IMR-90 (cell line): ENCODE measurements around the gene LOXL3. TPM values are rescaled to one million over a fixed set of nuclear protein-coding genes. Genes with fewer than 3 reads are reported as not detected.

Experiments
- ATAC-seq: fragments of 200-7000 bp; cut with Tn5 transposase; 2 replicates; pipeline ENCODE4 v1.9.1; 2020; ENCODE audit warnings: low read depth, mild to moderate bottlenecking, moderate library complexity
- BruUV-seq: library from RNA; stranded (reverse); fragments of 400-500 nt; replicated peaks from 2 replicates; lab custom pipeline; 2021; lab: Mats Ljungman, UMichigan
- CTCF ChIA-PET: fragments of 300-600 bp; formaldehyde crosslinking; extraction: SDS; loops from one replicate; lab custom pipeline; 2021; ENCODE audit warnings: antibody characterized with exemption; lab: Yijun Ruan, JAX
- POLR2A ChIA-PET: fragments of 300-600 bp; sonication (Branson Sonifier 250); formaldehyde crosslinking; loops from one replicate; lab custom pipeline; 2022; ENCODE audit warnings: antibody characterized with exemption; ENCODE audit not compliant: unreplicated experiment; lab: Charles Lee
- DNase-seq: peaks from one replicate; pipeline ENCODE4 v3.0.0; 2013
- H2AFZ ChIP-seq: replicated peaks from 2 replicates; pipeline ENCODE3; 2013; ENCODE audit warnings: low read length, mild to moderate bottlenecking; ENCODE audit not compliant: poor library complexity
- H2AK5ac ChIP-seq: 2 replicates; pipeline ENCODE4 v1.6.1; 2013; ENCODE audit warnings: low read depth, low read length, inconsistent platforms
- H2AK9ac ChIP-seq: replicated peaks from 2 replicates; pipeline ENCODE3; 2013; ENCODE audit warnings: mild to moderate bottlenecking, low read depth, low read length, moderate library complexity; ENCODE audit not compliant: poor library complexity
- H2BK120ac ChIP-seq: 2 replicates; pipeline ENCODE4 v1.6.1; 2013; ENCODE audit warnings: low read depth, low read length, inconsistent platforms
- H2BK15ac ChIP-seq: 3 replicates; pipeline ENCODE4 v1.6.1; 2013; ENCODE audit warnings: low read depth, low read length, inconsistent platforms
- H2BK20ac ChIP-seq: 2 replicates; pipeline ENCODE4 v1.6.1; 2013; ENCODE audit warnings: low read depth, mild to moderate bottlenecking, inconsistent platforms, low read length, moderate library complexity
- H2BK5ac ChIP-seq: 2 replicates; pipeline ENCODE4 v1.6.1; 2013; ENCODE audit warnings: mild to moderate bottlenecking, low read depth, low read length, inconsistent platforms; ENCODE audit not compliant: poor library complexity, severe bottlenecking
- H3K14ac ChIP-seq: replicated peaks from 2 replicates; pipeline ENCODE4 v1.6.1; 2013; ENCODE audit warnings: low read depth, low read length, inconsistent platforms
- H3K18ac ChIP-seq: 2 replicates; pipeline ENCODE4 v1.6.1; 2013; ENCODE audit warnings: low read depth, low read length, control low read depth
- H3K23ac ChIP-seq: 2 replicates; pipeline ENCODE4 v1.6.1; 2013; ENCODE audit warnings: low read depth, low read length, inconsistent platforms
- H3K27ac ChIP-seq: 2 replicates; pipeline ENCODE4 v1.5.1; 2013; ENCODE audit warnings: mild to moderate bottlenecking, control low read depth, low read length; ENCODE audit not compliant: insufficient read depth
- H3K27me3 ChIP-seq: 2 replicates; pipeline ENCODE4 v1.6.1; 2013; ENCODE audit warnings: low read length; ENCODE audit not compliant: control insufficient read depth, insufficient read depth
- H3K36me3 ChIP-seq: 2 replicates; pipeline ENCODE4 v1.6.1; 2013; ENCODE audit warnings: low read length, mixed read lengths; ENCODE audit not compliant: control insufficient read depth, insufficient read depth
- H3K4ac ChIP-seq: 2 replicates; pipeline ENCODE4 v1.6.1; 2013; ENCODE audit warnings: low read depth, low read length, inconsistent platforms
- H3K4me1 ChIP-seq: 2 replicates; pipeline ENCODE4 v1.6.1; 2013; ENCODE audit warnings: low read length, mixed read lengths; ENCODE audit not compliant: control insufficient read depth, insufficient read depth
- H3K4me2 ChIP-seq: 2 replicates; pipeline ENCODE4 v1.6.1; 2013; ENCODE audit warnings: low read depth, mild to moderate bottlenecking, control low read depth, low read length, moderate library complexity
- H3K4me3 ChIP-seq: 2 replicates; pipeline ENCODE4 v1.5.1; 2013; ENCODE audit warnings: low read depth, mild to moderate bottlenecking, control low read depth, low read length, moderate library complexity; ENCODE audit not compliant: insufficient read depth
- H3K56ac ChIP-seq: 2 replicates; pipeline ENCODE4 v1.6.1; 2013; ENCODE audit warnings: low read length, inconsistent platforms; ENCODE audit not compliant: insufficient read depth; ENCODE audit errors: extremely low read depth
- H3K79me1 ChIP-seq, 2 experiments: 2 replicates each; pipeline ENCODE4 v1.6.1; 2013; ENCODE audit warnings: low read length in 2 of 2, inconsistent platforms in 1 of 2, low read depth in 1 of 2
- H3K9ac ChIP-seq: 2 replicates; pipeline ENCODE4 v1.6.1; 2013; ENCODE audit warnings: low read depth, low read length, control low read depth
- H3K9me1 ChIP-seq: 2 replicates; pipeline ENCODE4 v1.6.1; 2013; ENCODE audit warnings: low read length, inconsistent platforms; ENCODE audit not compliant: insufficient read depth
- H3K9me3 ChIP-seq: 2 replicates; pipeline ENCODE4 v1.6.1; 2013; ENCODE audit warnings: low read length; ENCODE audit not compliant: control insufficient read depth, insufficient read depth
- H4K20me1 ChIP-seq: 2 replicates; pipeline ENCODE4 v1.6.1; 2013; ENCODE audit warnings: low read length, inconsistent platforms; ENCODE audit not compliant: insufficient read depth
- H4K5ac ChIP-seq: 2 replicates; pipeline ENCODE4 v1.6.1; 2013; ENCODE audit warnings: mild to moderate bottlenecking, low read depth, low read length, control low read depth
- H4K8ac ChIP-seq, 2 experiments: 2 replicates each; pipeline ENCODE4 v1.6.1; 2013; ENCODE audit warnings: low read depth in 2 of 2, low read length in 2 of 2, control low read depth in 1 of 2, inconsistent platforms in 1 of 2
- H4K91ac ChIP-seq: 2 replicates; pipeline ENCODE4 v1.6.1; 2013; ENCODE audit warnings: low read depth, low read length, inconsistent platforms; ENCODE audit not compliant: insufficient read depth
- MXI1 ChIP-seq: IDR thresholded peaks from 2 replicates; pipeline ENCODE4 v1.6.1; 2012; ENCODE audit warnings: low read depth, mild to moderate bottlenecking, low read length, moderate library complexity, borderline replicate concordance
- SMC3 ChIP-seq: fragments of 150-350 bp; IDR thresholded peaks from 2 replicates; pipeline ENCODE4 v1.6.1; 2016; ENCODE audit warnings: low read depth, mild to moderate bottlenecking, antibody characterized with exemption, low read length, moderate library complexity
- WGBS, 2 experiments: methylation state at CpG; one replicate each; pipeline versions ENCODE4 v1.1.5 to v1.1.7; 2013; ENCODE audit warnings: missing lambda C conversion rate in 2 of 2; ENCODE audit not compliant: insufficient read length in 1 of 2; ENCODE audit errors: extremely low coverage in 2 of 2; 5-methylcytosine and 5-hydroxymethylcytosine counted together
- dilution Hi-C: fragments of 300-500 bp; cut with HindIII; formaldehyde crosslinking; loops from one replicate; pipeline ENCODE4 v1.14.3; 2018; ENCODE audit warnings: low sequenced_read_pairs; ENCODE audit not compliant: unreplicated experiment
- in situ Hi-C: fragments of 300-500 bp; cut with MboI; formaldehyde crosslinking; loops from 3 replicates; pipeline ENCODE4 v1.14.3; 2019; ENCODE audit warnings: low sequenced_read_pairs, inconsistent platforms, mixed read lengths
- intact Hi-C: fragments of 100-400 bp; cut with micrococcal nuclease; formaldehyde crosslinking; loops from 2 replicates; pipeline ENCODE4 v1.10.0; 2022
- polyA plus RNA-seq, 3 experiments: library from polyadenylated mRNA; depleted of rRNA; stranded (reverse); fragments of >200 nt; gene quantifications; 2 replicates each; pipeline ENCODE4 v1.2.3, GENCODE V29; 2012; ENCODE audit warnings: low replicate concordance in 1 of 3
- total RNA-seq: library from RNA; depleted of rRNA; stranded (reverse); fragments of >200 nt; gene quantifications from 2 replicates; pipeline ENCODE4 v1.2.3, GENCODE V29; 2012

LOXL3 gene
- total and polyA plus RNA-seq, 2 of the 4 experiments (the other 2 are of a cell fraction), result 17.9 to 23.4 TPM

- Histone ChIP-seq H3K4me1 (peaks cover 12% of the 10 kb centered on the region), H3K9me1 (peaks cover 19% of the 10 kb centered on the region), H4K20me1 (peaks cover 13% of the 10 kb centered on the region), H3K9ac (peak overlapping the region; percentile 90), H2AK9ac (peak overlapping the region; percentile 100), H3K23ac (peak overlapping the region; percentile 92), H2AFZ (peak overlapping the region; percentile 99), H2AK5ac (peak overlapping the region; percentile 61), H3K4me2 (peak overlapping the region; percentile 90), H4K91ac (peak overlapping the region; percentile 54), H3K18ac (peak overlapping the region; percentile 4; the same call in 1 of the 2 replicates), H4K8ac (peak overlapping the region; percentile 27 to 71; a peak in 3 of 4 replicates), H2BK20ac (no peak overlapping the region; the same call in 1 of the 2 replicates), H3K36me3 (peaks cover 43% of the 10 kb centered on the region), H3K4ac (peak overlapping the region; percentile 89), H2BK15ac (peak overlapping the region; percentile 10; the same call in 1 of the 3 replicates), H3K14ac (peak overlapping the region; percentile 97), H3K9me3 (no peaks in the 10 kb centered on the region), H4K5ac (0 out of 2 replicates have a peak overlapping the region, but pooled peaks have one; percentile 11), H3K56ac (peak overlapping the region; percentile 50; the same call in 1 of the 2 replicates), H2BK120ac (peak overlapping the region; percentile 77), H3K4me3 (peak overlapping the region; percentile 58), H3K27me3 (no peaks in the 10 kb centered on the region), H3K27ac (peak overlapping the region; percentile 85), H2BK5ac (peak overlapping the region; percentile 88), H3K79me1 (peaks cover 32 to 57% of the 10 kb centered on the region in 2 experiments)
- peak; percentile 39 for ATAC-seq
- dilution Hi-C loops, result no loop called here
- no peak for TF ChIP-seq SMC3
- peak; percentile 52; the same call in 1 of the 2 replicates for TF ChIP-seq MXI1
- CTCF ChIA-PET, result interaction anchor here (0.6 to 3.0 kb wide), 2 partner anchors 58 to 110 kb away, joined by 3 to 14 read pairs; no protein-coding TSS in a partner anchor
- WGBS, 2 experiments, result 0% methylated on average over 5 of the region's 54 CpGs; no CpG with 5 or more reads in 1 of the 2 experiments
- no TSS peak for BruUV-seq
- POLR2A ChIA-PET, result no interaction called here
- intact Hi-C loops, result no loop called here
- in situ Hi-C loops, result no loop called here
- DNase-seq, result peak; percentile 52
These were observed 23.2 kb downstream of the LOXL3 start for GRCh38 chr2:74530239-74531187.
